ENCODE measurements around the gene PEX14.

PEX14 gene

GRCh38 chr1:10520952-10521351, 46.2 kb downstream of the PEX14 start:
- DNase-seq, result no peak

GRCh38 chr1:10521537-10522157, 46.9 kb downstream of the PEX14 start:
- DNase-seq, result no peak

- DNase-seq, result peak; percentile 88
Measured at GRCh38 chr1:10522322-10522860, 47.6 kb downstream of the PEX14 start.

GRCh38 chr1:10525208-10525607, 50.5 kb downstream of the PEX14 start:
- DNase-seq, result no peak

- no peak for DNase-seq
Measured at GRCh38 chr1:10528066-10529014, 53.6 kb downstream of the PEX14 start.

- DNase-seq, result no peak
Measured at GRCh38 chr1:10529091-10529490, 54.3 kb downstream of the PEX14 start.

- DNase-seq, result no peak
Measured at GRCh38 chr1:10529765-10530164, 55.0 kb downstream of the PEX14 start.

- DNase-seq, result peak; percentile 96
Measured at GRCh38 chr1:10530281-10530740, 55.6 kb downstream of the PEX14 start.

- DNase-seq, result no peak
Measured at GRCh38 chr1:10530756-10531495, 56.2 kb downstream of the PEX14 start.

GRCh38 chr1:10532362-10532761, 57.6 kb downstream of the PEX14 start:
- no peak for DNase-seq

GRCh38 chr1:10534519-10534918, 59.8 kb downstream of the PEX14 start:
- no peak for DNase-seq

- peak; percentile 90 for DNase-seq
Measured at GRCh38 chr1:10536133-10536770, 61.5 kb downstream of the PEX14 start.

GRCh38 chr1:10537082-10537766, 62.5 kb downstream of the PEX14 start:
- peak; percentile 100 for DNase-seq

- DNase-seq, result peak; percentile 95
Measured at GRCh38 chr1:10538646-10539355, 64.1 kb downstream of the PEX14 start.

GRCh38 chr1:10539411-10540043, 64.8 kb downstream of the PEX14 start:
- DNase-seq, result peak; percentile 95

- DNase-seq, result peak; percentile 90
Measured at GRCh38 chr1:10540277-10541005, 65.7 kb downstream of the PEX14 start.

GRCh38 chr1:10541286-10541685, 66.5 kb downstream of the PEX14 start:
- DNase-seq, result peak; percentile 99

- no peak for DNase-seq
Measured at GRCh38 chr1:10544239-10544638, 69.5 kb downstream of the PEX14 start.

GRCh38 chr1:10546896-10547295, 72.1 kb downstream of the PEX14 start:
- no peak for DNase-seq

Measured in NCI-H510A treated with DMSO at 0.1 percent for 48 hours (cell line).